B cell (primary cell): ENCODE measurements around the gene PLP1. TPM values are rescaled to one million over a fixed set of nuclear protein-coding genes. Genes with fewer than 3 reads are reported as not detected.

Source experiments
- ATAC-seq: fragments of 200-7000 bp; cut with Tn5 transposase; one replicate; pipeline ENCODE4 v1.10.0; 2021; ENCODE audit warnings: low read depth, mild to moderate bottlenecking, moderate number of reproducible peaks, moderate library complexity
- CTCF ChIA-PET: fragments of 350-600 bp; sonication (Branson Sonifier 250); formaldehyde crosslinking; loops from one replicate; lab custom pipeline; 2021; ENCODE audit warnings: antibody characterized with exemption, inconsistent platforms; lab: Charles Lee
- POLR2A ChIA-PET: fragments of 350-600 bp; sonication (Branson Sonifier 250); formaldehyde crosslinking; loops from one replicate; lab custom pipeline; 2021; ENCODE audit warnings: antibody characterized with exemption; lab: Charles Lee
- DNase-seq: peaks from one replicate; pipeline ENCODE4 v3.0.0; 2013
- H2AFZ ChIP-seq: 2 replicates; pipeline ENCODE4 v1.6.1; 2012; ENCODE audit warnings: mild to moderate bottlenecking, low read depth, low read length; ENCODE audit not compliant: insufficient read depth, poor library complexity, severe bottlenecking
- H3K27ac ChIP-seq, 2 donors: 1 replicate in 1 of 2; 2 replicates in 1 of 2; pipeline ENCODE4 v1.5.1; 2012 to 2013; ENCODE audit warnings: low read length in 2 of 2, mild to moderate bottlenecking in 2 of 2, moderate library complexity in 1 of 2
- H3K27me3 ChIP-seq, 4 experiments: fragments of 200-600 bp in 1 of 4; sonication (generic) in 1 of 4; replicated peaks in 1 of 4; 1 replicate in 2 of 4; 2 replicates in 2 of 4; pipeline versions ENCODE4 v1.6.1 to v1.7.0; 2013 to 2016; ENCODE audit warnings: low read length in 3 of 4, mild to moderate bottlenecking in 2 of 4, mixed read lengths in 1 of 4, moderate library complexity in 1 of 4; ENCODE audit not compliant: insufficient read depth in 4 of 4, control insufficient read depth in 3 of 4; ENCODE audit errors: control extremely low read depth in 1 of 4
- H3K36me3 ChIP-seq, 2 experiments: replicated peaks in 1 of 2; 1 replicate in 1 of 2; 2 replicates in 1 of 2; pipeline versions ENCODE4 v1.6.1 to v1.7.1; 2013; ENCODE audit warnings: low read length in 1 of 2; ENCODE audit not compliant: insufficient read depth in 2 of 2, control insufficient read depth in 1 of 2; ENCODE audit errors: control extremely low read depth in 1 of 2, extremely low read depth in 1 of 2
- H3K4me1 ChIP-seq, 2 donors: fragments of 200-600 bp in 1 of 2; sonication (generic) in 1 of 2; 1 replicate in 1 of 2; 2 replicates in 1 of 2; pipeline versions ENCODE4 v1.5.1 to v1.6.1; 2013 to 2017; ENCODE audit warnings: low read length in 2 of 2; ENCODE audit not compliant: control insufficient read depth in 2 of 2, insufficient read depth in 2 of 2
- H3K4me2 ChIP-seq: replicated peaks from 2 replicates; pipeline ENCODE3; 2012; ENCODE audit warnings: mild to moderate bottlenecking, low read depth, low read length; ENCODE audit not compliant: poor library complexity, severe bottlenecking
- H3K4me3 ChIP-seq, 5 experiments: fragments of 200-600 bp in 1 of 5; sonication (generic) in 1 of 5; 1 replicate in 3 of 5; 2 replicates in 2 of 5; pipeline versions ENCODE4 v1.5.1 to v1.7.0; 2011 to 2016; ENCODE audit warnings: low read length in 4 of 5, mild to moderate bottlenecking in 4 of 5, low read depth in 2 of 5, control low read depth in 1 of 5, moderate library complexity in 1 of 5; ENCODE audit not compliant: insufficient read depth in 1 of 5; ENCODE audit errors: control extremely low read depth in 1 of 5, extremely low read depth in 1 of 5
- H3K79me2 ChIP-seq: fragments of 200-600 bp; sonication (generic); one replicate; pipeline ENCODE4 v1.6.0; 2016; ENCODE audit warnings: low read length; ENCODE audit not compliant: control insufficient read depth, insufficient read depth
- H3K9ac ChIP-seq: fragments of 200-600 bp; sonication (generic); 2 replicates; pipeline ENCODE4 v1.6.1; 2017; ENCODE audit warnings: mild to moderate bottlenecking, low read length, moderate library complexity
- H3K9me3 ChIP-seq, 3 donors: one replicate each; pipeline versions ENCODE4 v1.6.1 to v1.7.1; 2013; ENCODE audit warnings: low read length in 2 of 3; ENCODE audit not compliant: control insufficient read depth in 2 of 3, insufficient read depth in 1 of 3; ENCODE audit errors: control extremely low read depth in 1 of 3
- H4K20me1 ChIP-seq: 2 replicates; pipeline ENCODE4 v1.6.0; 2012; ENCODE audit warnings: mild to moderate bottlenecking, low read length; ENCODE audit not compliant: insufficient read depth, control insufficient read depth, poor library complexity, severe bottlenecking
- H3K27ac Mint-ChIP-seq: one replicate; pipeline ENCODE4 v1.8.0; 2021; ENCODE audit warnings: mixed read lengths
- H3K27me3 Mint-ChIP-seq: one replicate; pipeline ENCODE4 v1.8.0; 2021; ENCODE audit warnings: mixed read lengths
- H3K4me1 Mint-ChIP-seq: one replicate; pipeline ENCODE4 v1.8.0; 2021; ENCODE audit warnings: mixed read lengths
- H3K4me3 Mint-ChIP-seq: one replicate; pipeline ENCODE4 v1.8.0; 2021; ENCODE audit warnings: mixed read lengths
- H3K9me3 Mint-ChIP-seq: one replicate; pipeline ENCODE4 v1.8.0; 2022; ENCODE audit warnings: mixed read lengths; ENCODE audit not compliant: insufficient read depth
- EZH2 ChIP-seq: IDR thresholded peaks from 2 replicates; pipeline ENCODE4 v1.6.1; 2012; ENCODE audit warnings: borderline replicate concordance, low read depth, mild to moderate bottlenecking, moderate library complexity, low read length; ENCODE audit not compliant: insufficient read depth, poor library complexity, severe bottlenecking
- WGBS: methylation state at CpG from one replicate; pipeline ENCODE4 v1.1.5; 2013; ENCODE audit warnings: missing lambda C conversion rate; ENCODE audit not compliant: insufficient coverage; 5-methylcytosine and 5-hydroxymethylcytosine counted together
- intact Hi-C: fragments of 100-400 bp; cut with micrococcal nuclease; formaldehyde crosslinking; loops from one replicate; pipeline ENCODE4 v1.10.0; 2022
- polyA plus RNA-seq: library from polyadenylated mRNA; depleted of rRNA; stranded (reverse); fragments of >200 nt; gene quantifications from 2 replicates; pipeline ENCODE4 v1.2.3, GENCODE V29; 2012
- total RNA-seq, 2 donors: library from RNA; stranded (reverse); fragments of 120-200 nt in 1 of 2; gene quantifications; 1 replicate in 1 of 2; 2 replicates in 1 of 2; pipeline versions ENCODE4 v1.2.3 to v1.2.4, GENCODE V29; 2013 to 2022
- TF ChIP-seq, protein P1 (sequence below): fragments of 200-600 bp; IDR thresholded peaks from one replicate; pipeline ENCODE4 v1.8.0; 2022; ENCODE audit warnings: antibody characterized with exemption, mild to moderate bottlenecking

PLP1 gene
- total and polyA plus RNA-seq, 2 donors (not counting 1 experiment from before 2014, with no cell fraction given): not detected

DNA sequence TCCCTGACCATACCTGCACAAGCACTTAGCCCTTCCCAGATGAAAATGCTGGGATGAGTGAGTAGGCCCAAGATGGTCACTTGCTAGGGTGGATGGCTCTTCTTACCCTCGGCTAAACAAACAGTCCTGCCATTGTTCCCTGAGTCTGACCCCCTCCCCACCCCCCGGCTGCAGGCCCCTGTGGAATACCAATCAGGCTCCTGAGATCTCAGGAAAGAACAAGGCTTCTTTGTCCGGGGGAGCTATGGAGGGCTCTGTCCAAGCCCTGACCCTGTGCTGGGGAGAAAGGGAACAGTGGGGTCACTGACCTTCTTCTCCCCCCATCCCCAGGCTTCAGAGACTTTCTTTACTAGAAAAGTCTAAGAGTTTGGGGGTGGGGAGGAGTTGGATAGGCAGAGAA is 6.0 kb downstream of the PLP1 start:
- ATAC-seq (no peak), DNase-seq (no peak)
- Mint-ChIP-seq H3K27ac (no peak overlapping the region), H3K9me3 (no peaks in the 10 kb centered on the region), H3K4me1 (peaks cover 2% of the 10 kb centered on the region), H3K27me3 (peaks cover 5% of the 10 kb centered on the region), H3K4me3 (no peak overlapping the region)
- CTCF ChIA-PET: no interaction called here
- H3K9me3 ChIP-seq: no peaks in the 10 kb centered on the region
- H3K79me2 ChIP-seq: no peaks in the 10 kb centered on the region
- no peaks in the 10 kb centered on the region for H3K36me3 ChIP-seq
- no peak overlapping the region for H3K9ac ChIP-seq
- TF ChIP-seq, protein P1, sequence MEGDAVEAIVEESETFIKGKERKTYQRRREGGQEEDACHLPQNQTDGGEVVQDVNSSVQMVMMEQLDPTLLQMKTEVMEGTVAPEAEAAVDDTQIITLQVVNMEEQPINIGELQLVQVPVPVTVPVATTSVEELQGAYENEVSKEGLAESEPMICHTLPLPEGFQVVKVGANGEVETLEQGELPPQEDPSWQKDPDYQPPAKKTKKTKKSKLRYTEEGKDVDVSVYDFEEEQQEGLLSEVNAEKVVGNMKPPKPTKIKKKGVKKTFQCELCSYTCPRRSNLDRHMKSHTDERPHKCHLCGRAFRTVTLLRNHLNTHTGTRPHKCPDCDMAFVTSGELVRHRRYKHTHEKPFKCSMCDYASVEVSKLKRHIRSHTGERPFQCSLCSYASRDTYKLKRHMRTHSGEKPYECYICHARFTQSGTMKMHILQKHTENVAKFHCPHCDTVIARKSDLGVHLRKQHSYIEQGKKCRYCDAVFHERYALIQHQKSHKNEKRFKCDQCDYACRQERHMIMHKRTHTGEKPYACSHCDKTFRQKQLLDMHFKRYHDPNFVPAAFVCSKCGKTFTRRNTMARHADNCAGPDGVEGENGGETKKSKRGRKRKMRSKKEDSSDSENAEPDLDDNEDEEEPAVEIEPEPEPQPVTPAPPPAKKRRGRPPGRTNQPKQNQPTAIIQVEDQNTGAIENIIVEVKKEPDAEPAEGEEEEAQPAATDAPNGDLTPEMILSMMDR: no peak
- no peak for TF ChIP-seq EZH2
- no peak overlapping the region for H3K4me3 ChIP-seq
- peaks cover 1 to 3% of the 10 kb centered on the region in 2 donors for H3K4me1 ChIP-seq
- no peak overlapping the region for H3K4me2 ChIP-seq
- POLR2A ChIA-PET: no interaction called here
- no peak overlapping the region for H2AFZ ChIP-seq
- H3K27ac ChIP-seq: no peak overlapping the region
- no CpG with 5 or more reads among the region's 3 CpGs for WGBS
- H3K27me3 ChIP-seq: no peaks in the 10 kb centered on the region
- H4K20me1 ChIP-seq: no peaks in the 10 kb centered on the region
- intact Hi-C loops: no loop called here

DNA sequence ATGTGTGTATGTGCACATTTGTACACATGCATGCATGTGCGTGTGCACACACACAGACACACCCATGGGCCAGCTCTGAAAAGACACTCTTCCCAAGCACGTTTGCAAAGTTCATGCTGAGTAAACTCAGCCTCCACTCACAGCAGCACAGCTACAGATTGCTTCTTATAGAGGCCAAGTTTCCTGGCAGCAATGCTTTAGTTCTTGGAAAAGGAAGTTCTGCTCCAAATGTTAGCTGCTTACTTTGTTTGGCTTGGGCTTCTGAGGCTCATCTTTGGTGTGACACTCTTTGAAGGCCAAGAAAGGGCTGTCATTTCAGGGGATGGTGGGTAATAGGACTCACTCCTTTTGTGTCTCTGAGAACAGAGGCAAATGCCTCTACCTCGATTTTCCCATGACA is 6.6 kb downstream of the PLP1 start:
- Histone ChIP-seq H3K36me3 (no peaks in the 10 kb centered on the region), H3K9me3 (no peaks in the 10 kb centered on the region), H3K4me1 (peaks cover 7 to 9% of the 10 kb centered on the region in 2 donors), H3K79me2 (no peaks in the 10 kb centered on the region), H3K4me2 (no peak overlapping the region), H4K20me1 (no peaks in the 10 kb centered on the region), H2AFZ (no peak overlapping the region), H3K27ac (no peak overlapping the region), H3K4me3 (no peak overlapping the region), H3K9ac (no peak overlapping the region), H3K27me3 (no peaks in the 10 kb centered on the region)
- ChIA-PET CTCF (no interaction called here), POLR2A (no interaction called here)
- TF ChIP-seq, protein P1: no peak
- no peak for TF ChIP-seq EZH2
- no peak for ATAC-seq
- WGBS: no CpG with 5 or more reads among the region's 3 CpGs
- no peak overlapping the region for H3K27ac Mint-ChIP-seq
- H3K4me1 Mint-ChIP-seq: peaks cover 7% of the 10 kb centered on the region
- no peaks in the 10 kb centered on the region for H3K9me3 Mint-ChIP-seq
- intact Hi-C loops: no loop called here
- peaks cover 5% of the 10 kb centered on the region for H3K27me3 Mint-ChIP-seq
- DNase-seq: no peak
- no peak overlapping the region for H3K4me3 Mint-ChIP-seq
